Skeletal muscle cell (primary cell): Measurements from ENCODE around the gene NSMCE1.
"Not testable (repeated sequence)": the region's sequence is repeated elsewhere in the genome, so short reads cannot be mapped to it uniquely, and the experiment has no call there.

Experiments
- DNase-seq: peaks from one replicate; pipeline ENCODE4 v3.0.0-alpha.2; 2010; ENCODE audit warnings: low read depth
- H3K4me3 ChIP-seq: 2 replicates; pipeline ENCODE4 v1.5.1; 2011; ENCODE audit warnings: low read depth, mild to moderate bottlenecking, control low read depth, low read length, moderate library complexity

Gene NSMCE1

GRCh38 chr16:27248036-27248435 lies 20.5 kb downstream of the NSMCE1 start:
- no peak overlapping the region for H3K4me3 ChIP-seq
- DNase-seq, result no peak

GRCh38 chr16:27247076-27247475 lies 21.5 kb downstream of the NSMCE1 start:
- not testable (repeated sequence) for DNase-seq, H3K4me3 ChIP-seq

GRCh38 chr16:27246439-27246838 lies 22.1 kb downstream of the NSMCE1 start:
- no peak for DNase-seq
- H3K4me3 ChIP-seq, result no peak overlapping the region

GRCh38 chr16:27245276-27246172 lies 23.0 kb downstream of the NSMCE1 start:
- DNase-seq, result peak; percentile 86
- H3K4me3 ChIP-seq, result no peak overlapping the region

DNA sequence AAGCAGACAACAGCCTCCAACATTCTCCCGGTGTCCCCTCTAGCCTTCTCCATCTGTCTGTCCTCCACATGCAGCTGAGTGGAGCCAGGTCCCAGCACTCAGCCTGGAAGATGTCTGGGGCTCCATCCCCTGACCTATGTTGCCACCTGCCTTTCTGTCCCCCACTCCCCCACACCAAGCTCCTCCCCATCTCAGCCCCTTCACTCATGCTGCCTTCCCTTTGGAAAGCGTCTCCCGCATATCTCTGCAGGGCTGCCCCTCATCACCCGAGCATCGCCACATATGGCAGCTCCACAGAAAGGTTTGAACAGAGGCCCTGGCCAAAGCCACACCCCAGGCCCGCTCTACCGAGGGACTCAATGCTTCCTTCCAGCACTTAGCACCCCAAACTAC lies 24.2 kb downstream of the NSMCE1 start:
- DNase-seq, result no peak
- H3K4me3 ChIP-seq, result no peak overlapping the region

DNA sequence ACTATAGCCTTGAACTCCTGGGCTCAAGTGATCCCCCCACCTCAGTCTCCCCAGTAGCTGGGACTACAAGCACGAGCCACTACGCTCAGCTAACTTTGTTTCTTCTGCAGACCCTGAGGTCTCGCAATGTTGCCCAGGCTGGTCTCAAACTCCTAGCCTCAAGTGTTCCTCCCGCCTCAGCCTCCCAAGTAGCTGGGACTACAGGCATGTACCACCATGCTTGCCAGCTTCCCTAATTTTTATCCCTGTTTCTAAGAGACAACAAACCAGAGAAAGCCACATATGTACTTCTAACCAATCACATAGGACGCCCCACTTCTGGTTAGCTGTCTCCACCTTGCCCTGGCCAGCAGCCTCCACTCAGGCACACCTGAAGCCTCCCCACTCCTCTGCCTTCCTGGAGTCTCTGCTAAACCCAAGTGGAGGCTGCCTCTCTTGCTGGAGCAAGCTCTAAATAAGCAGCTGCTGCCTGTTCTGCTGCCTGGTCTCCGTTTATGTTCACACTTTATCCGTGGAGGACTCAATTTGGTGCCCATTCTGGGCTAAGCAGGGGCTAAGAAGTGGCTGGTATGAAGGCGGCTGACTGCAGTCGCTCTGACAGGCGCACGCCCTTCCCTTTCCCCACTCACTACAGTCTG lies 24.7 kb downstream of the NSMCE1 start:
- no peak overlapping the region for H3K4me3 ChIP-seq

DNA sequence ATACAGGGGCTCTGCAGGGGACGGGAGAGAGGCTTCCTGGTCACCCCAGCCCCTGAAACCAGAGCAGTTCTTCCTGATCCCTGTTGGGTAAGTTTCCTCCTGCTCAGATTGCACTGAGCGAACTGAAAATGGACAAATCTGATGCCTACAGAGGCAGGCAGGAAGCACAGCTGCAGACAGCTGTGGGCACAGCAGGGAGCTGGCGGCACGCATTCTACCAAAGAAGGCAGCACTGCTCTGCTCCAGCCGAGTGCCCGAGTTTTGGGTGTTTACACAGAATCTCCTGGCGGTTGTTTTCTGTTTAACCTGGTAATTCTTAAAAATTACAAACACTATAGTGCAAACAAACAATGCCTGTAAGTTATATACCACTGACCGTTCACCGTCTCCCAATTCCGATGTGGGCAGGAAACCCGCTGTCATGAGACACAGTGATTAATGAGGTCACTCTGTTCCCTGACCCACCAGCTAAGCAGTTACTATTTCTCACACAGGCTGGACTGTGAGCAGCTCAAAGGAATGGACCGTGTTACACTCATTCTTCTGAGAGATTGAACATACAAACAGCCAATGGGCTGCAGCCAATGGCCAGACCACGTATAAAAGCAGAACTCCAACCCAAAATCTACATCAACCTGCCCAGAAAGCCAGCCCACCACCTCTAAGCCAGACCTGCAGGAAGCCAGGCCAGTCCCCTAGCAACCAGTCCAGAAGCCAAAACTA lies 25.5 kb downstream of the NSMCE1 start:
- peak; percentile 87 for DNase-seq
- peak overlapping the region; percentile 25 for H3K4me3 ChIP-seq

More for the DNA sequence above, 24.7 kb downstream of the NSMCE1 start:
- no peak for DNase-seq

DNA sequence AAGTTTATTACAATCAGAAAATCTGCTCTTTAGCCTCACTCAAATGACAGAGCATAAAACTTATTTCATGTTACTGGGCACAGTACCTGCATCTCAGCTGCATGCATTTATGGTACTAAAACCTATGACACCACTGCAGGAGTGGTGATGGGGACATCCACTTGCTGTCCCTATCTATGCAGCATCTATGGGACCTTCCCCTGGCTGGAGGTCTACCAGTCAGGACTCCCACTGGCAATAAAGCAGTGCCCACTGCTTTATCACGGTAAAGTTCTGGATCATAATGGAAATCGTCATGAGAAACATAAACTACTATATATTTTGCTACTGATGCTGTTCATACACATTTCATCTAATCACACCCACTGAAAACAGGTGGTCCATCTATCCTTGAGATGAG lies 26.2 kb downstream of the NSMCE1 start:
- DNase-seq, result no peak
- H3K4me3 ChIP-seq, result peak overlapping the region; percentile 25

DNA sequence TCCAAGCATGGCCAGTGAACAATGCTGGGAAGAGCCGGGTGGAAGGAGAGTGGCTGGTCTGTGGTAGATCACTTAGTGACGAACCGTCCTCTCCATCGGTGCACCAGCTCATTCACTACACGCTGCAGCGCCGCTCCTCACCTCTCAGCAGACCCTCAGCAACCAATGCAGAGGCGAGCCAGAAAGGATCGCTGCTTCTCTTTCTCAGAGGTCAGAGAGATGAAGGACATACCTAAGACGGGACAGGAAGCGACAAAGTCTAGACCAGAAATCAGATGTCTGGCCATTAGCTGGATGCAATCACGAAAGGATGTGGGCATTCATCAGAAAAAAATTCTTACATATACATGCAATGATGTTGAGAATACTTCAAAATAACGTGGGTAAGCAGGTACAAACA lies 26.9 kb downstream of the NSMCE1 start:
- DNase-seq, result no peak
- H3K4me3 ChIP-seq, result no peak overlapping the region

DNA sequence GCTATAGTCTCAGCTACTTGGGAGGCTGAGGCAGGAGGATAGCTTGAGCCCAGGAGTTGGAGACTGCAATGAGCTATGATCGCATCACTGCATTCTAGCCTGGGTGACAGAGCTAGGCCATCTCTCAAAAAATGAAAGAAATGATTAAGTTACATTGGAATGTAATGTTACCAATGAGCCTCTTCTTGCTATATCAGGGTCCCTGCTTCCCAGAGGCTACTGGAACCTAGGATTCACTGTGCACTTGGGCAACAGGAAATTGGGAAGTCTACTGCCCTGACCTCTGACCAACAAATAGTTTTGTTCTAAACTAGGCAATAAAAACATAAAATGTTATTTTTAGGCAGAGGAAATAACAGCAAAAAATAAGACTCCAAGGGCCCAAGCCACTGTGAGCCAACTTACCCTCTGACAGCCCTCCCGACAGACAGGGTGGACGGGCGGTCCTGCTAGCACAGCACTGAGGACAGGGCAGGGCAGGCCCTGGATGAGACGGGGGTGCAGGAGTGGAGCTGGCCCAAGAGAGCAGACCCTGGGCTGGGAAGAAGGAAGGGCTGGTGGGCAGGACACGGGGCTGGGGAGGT lies 27.5 kb downstream of the NSMCE1 start:
- H3K4me3 ChIP-seq, result no peak overlapping the region
- peak; percentile 57 for DNase-seq

GRCh38 chr16:27239906-27240655 lies 28.5 kb downstream of the NSMCE1 start:
- no peak for DNase-seq
- H3K4me3 ChIP-seq, result no peak overlapping the region

- H3K4me3 ChIP-seq, result no peak overlapping the region
- no peak for DNase-seq
Observed at GRCh38 chr16:27239026-27239425, 29.5 kb downstream of the NSMCE1 start.

DNA sequence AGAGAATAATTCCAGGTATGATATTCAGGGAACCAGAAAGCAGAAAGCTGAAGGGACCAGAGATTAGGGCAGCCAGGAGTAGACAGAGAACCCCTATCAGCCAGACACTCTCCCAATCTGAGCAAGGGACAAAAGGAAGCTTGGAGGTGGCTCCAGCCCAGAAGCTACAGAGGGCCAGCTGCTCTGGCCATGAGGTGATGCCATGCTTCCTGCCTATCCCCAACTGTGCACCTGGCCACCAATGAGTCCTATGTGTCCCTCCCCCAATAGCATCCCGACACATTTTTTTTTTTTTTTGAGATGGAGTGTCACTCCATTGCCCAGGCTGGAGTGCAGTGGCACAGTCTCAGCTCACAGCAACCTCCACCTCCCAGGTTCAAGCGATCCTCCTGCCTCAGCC lies 30.0 kb downstream of the NSMCE1 start:
- no peak overlapping the region for H3K4me3 ChIP-seq
- DNase-seq, result no peak

DNA sequence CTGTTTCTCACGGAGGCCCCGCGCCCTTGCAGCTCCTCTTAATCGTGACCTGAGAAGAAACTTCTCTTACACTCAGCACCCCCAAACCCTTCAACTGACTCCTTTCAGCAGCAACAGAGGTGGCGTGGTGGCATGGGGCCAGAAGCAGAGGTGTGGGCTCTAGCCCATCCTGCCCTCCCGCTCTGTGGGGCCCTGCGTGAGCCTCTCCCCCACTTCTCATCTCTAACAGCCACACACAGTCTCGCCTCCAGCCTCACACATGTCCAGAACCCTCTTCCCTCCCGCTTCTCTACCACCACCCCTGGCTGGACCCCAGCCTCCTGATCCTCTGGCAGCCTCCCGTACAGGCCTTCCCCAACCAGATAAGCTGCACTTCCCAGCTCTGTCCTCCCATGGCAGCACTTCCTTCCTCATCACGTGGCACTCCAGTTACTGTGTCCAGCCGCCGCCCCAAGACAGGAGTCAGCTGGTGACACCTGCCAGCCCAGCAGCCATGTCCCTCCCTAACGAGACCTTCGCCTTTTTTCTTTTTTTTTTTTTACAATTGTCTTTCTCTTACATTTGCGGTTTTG lies 30.5 kb downstream of the NSMCE1 start:
- no peak for DNase-seq

GRCh38 chr16:27237219-27238015 lies 31.2 kb downstream of the NSMCE1 start:
- DNase-seq, result no peak
- H3K4me3 ChIP-seq, result no peak overlapping the region

More for the DNA sequence above, 30.5 kb downstream of the NSMCE1 start:
- no peak overlapping the region for H3K4me3 ChIP-seq

GRCh38 chr16:27236635-27237218 lies 31.8 kb downstream of the NSMCE1 start:
- DNase-seq, result no peak

DNA sequence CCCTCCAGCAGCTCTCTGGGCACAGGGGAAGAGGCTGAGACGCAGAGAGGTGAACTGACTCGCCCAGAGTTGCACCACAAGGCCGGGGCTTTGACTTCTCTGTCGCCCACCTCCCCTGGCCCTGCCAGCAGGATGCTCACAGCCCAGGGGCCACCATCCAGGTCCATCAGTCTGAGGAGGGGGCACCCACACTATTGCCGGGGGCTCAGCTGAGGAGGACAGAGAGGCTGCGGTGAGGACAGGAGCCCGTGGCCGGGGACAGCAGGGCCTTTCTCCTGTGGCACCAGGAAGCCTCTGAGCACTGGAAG lies 32.7 kb downstream of the NSMCE1 start:
- no peak for DNase-seq
- no peak overlapping the region for H3K4me3 ChIP-seq

More at GRCh38 chr16:27236635-27237218, 31.8 kb downstream of the NSMCE1 start:
- no peak overlapping the region for H3K4me3 ChIP-seq
